ENCODE measurements around the gene PEX5. TPM values are rescaled to one million over a fixed set of nuclear protein-coding genes. Genes with fewer than 3 reads are reported as not detected.
"Not testable (repeated sequence)": the region's sequence is repeated elsewhere in the genome, so short reads cannot be mapped to it uniquely, and the experiment has no call there.

PEX5 gene
- total and polyA plus RNA-seq, 8 donors, result 14.9 to 37.7 (median 28.8) TPM

DNA sequence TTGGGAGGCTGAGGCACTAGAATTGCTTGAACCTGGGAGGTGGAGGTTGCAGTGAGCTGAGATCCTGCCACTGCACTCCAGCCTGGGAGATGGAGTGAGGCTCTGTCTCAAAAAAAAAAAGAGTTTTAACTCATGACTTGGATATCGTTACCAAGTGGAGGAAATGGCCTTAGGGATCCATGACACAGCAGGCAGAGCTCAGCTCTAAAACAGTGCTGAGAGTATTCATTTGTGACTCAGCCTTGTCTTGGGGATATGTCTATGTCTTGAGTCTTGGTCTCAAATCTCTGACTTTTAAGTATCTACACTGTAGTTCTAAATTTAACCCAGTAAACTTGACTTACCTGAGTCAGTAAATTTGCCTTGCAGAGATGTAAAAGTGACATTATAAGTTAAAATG lies 8.8 kb upstream of the PEX5 start:
- WGBS, 2 donors, result 75 to 92% methylated on average over 1 of the region's 1 CpG

DNA sequence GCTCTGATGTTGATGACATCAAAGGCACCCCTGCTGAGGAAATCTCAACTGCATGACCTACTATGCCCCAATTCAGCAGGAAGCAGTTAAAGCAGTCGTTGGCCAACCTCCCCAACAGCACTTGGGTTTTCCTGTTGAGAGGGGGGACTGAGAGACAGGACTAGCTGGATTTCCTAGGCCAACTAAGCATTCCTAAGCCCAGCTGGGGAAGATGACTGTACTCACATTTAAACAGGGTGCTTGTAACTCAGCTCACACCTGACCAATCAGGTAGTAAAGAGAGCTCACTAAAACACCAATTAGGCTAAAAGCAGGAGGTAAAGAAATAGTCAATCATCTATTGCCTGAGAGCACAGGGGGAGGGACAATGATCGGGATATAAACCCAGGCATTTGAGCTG lies 3.4 kb upstream of the PEX5 start:
- H3K9me3 ChIP-seq; DNase-seq; H3K36me3 ChIP-seq; H3K27me3 ChIP-seq; H3K27ac ChIP-seq; intact Hi-C loops (cut with DNase I); ATAC-seq; H3K4me3 ChIP-seq; H3K4me1 ChIP-seq; FAIRE-seq: not testable (repeated sequence)
- WGBS, 2 donors, result 67 to 75% methylated on average over 2 of the region's 2 CpGs

More for the DNA sequence above, 8.8 kb upstream of the PEX5 start:
- intact Hi-C loops (cut with DNase I), result no loop called here
- Histone ChIP-seq H3K27me3 (no peaks in the 10 kb centered on the region), H3K4me3 (no peak overlapping the region), H3K9me3 (no peaks in the 10 kb centered on the region), H3K4me1 (no peaks in the 10 kb centered on the region), H3K36me3 (no peaks in the 10 kb centered on the region), H3K27ac (no peak overlapping the region)
- ATAC-seq, result no peak
- no peak for DNase-seq
- no peak for FAIRE-seq
- TF ChIP-seq, protein P1, sequence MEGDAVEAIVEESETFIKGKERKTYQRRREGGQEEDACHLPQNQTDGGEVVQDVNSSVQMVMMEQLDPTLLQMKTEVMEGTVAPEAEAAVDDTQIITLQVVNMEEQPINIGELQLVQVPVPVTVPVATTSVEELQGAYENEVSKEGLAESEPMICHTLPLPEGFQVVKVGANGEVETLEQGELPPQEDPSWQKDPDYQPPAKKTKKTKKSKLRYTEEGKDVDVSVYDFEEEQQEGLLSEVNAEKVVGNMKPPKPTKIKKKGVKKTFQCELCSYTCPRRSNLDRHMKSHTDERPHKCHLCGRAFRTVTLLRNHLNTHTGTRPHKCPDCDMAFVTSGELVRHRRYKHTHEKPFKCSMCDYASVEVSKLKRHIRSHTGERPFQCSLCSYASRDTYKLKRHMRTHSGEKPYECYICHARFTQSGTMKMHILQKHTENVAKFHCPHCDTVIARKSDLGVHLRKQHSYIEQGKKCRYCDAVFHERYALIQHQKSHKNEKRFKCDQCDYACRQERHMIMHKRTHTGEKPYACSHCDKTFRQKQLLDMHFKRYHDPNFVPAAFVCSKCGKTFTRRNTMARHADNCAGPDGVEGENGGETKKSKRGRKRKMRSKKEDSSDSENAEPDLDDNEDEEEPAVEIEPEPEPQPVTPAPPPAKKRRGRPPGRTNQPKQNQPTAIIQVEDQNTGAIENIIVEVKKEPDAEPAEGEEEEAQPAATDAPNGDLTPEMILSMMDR (IDR thresholded peaks at IDR 0.05), result no peak

DNA sequence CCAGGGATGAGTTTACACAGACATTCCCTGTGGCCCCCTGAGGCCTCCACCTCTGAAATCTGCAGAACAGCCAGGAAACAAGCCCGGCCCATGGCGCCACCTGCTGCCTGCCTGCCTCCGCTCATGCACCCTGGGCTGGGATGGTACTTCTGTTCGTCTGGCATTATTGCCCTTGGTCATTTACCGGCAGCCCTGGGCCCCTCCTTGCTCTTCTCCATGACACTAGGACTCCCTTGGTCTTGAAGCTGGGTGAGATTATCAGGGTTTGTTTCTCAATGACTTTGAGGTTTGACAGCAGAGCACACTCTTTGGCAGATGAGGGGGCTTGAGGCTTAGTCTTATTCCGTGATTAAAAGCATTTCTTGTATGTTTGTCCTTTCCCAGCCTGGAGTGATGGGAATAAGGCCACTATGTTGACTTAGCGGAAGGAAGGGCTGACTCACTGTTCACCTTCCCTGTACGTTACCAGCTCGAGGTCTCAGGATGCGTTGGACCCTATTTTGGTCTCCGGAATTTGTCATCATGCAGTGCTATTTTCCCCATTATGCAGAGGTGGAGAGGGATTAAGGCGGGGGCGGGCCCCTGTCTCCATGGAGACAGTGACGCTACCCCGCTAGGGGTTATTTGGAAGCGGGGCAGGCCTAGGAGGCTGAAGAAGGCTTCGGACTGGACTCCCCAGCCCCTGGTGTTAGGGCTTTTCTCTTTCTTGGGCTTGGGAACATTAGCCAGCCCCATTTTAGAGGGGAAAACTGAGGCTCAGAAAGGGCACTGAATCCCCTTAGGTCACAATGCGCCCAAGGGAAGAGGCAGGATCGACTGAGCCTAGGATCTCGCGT lies 706 bp upstream of the PEX5 start:
- intact Hi-C loops (cut with DNase I), result no loop called here
- DNase-seq, result peak; percentile 44 to 80 (median 59)
- H3K4me3 ChIP-seq, result peak overlapping the region; percentile 60 to 92 (median 76)
- H3K36me3 ChIP-seq, result peaks cover 0 to 4% (median 0%) of the 10 kb centered on the region in 3 donors
- no peaks in the 10 kb centered on the region for H3K9me3 ChIP-seq
- H3K4me1 ChIP-seq, result peaks cover 0 to 10% (median 6%) of the 10 kb centered on the region in 3 donors
- no peaks in the 10 kb centered on the region for H3K27me3 ChIP-seq
- peak; percentile 41 to 75 (median 64) for ATAC-seq
- no peak for FAIRE-seq
- H3K27ac ChIP-seq, result peak overlapping the region; percentile 75 to 89 (median 77)
- WGBS, 2 donors, result 1 to 2% methylated on average over 21 of the region's 21 CpGs
- TF ChIP-seq, protein P1 (IDR thresholded peaks at IDR 0.05), result peak in 3 of 4 donors; percentile 17 to 25 (median 18)

DNA sequence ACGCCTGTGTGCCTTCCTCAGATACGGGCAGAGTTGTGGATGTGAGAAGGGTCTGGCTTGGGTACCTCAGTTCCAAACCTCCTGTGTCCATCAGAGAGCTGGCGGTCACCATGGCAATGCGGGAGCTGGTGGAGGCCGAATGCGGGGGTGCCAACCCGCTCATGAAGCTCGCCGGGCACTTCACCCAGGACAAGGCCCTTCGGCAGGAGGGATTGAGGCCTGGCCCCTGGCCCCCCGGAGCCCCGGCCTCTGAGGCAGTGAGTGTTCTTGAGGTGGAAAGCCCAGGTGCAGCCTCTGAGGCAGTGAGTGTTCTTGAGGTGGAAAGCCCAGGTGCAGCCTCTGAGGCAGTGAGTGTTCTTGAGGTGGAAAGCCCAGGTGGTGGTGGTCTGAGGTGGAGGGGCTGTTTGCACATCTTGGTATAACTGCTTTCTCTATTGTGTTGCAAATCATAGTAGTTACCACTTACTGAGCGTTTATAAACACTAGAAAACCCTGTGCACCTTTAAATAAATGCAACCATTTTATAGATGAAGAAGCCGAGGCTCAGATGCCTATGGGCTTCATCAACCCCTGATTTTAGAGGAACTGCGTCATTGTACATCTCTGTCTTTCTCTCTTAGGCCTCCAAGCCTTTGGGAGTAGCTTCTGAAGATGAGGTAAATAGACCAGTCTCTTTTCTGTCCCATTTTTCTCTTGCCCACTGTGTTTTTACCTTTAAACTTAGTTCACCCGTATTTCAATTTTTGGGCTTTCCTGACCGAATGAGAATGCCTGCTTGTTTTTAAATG lies 976 bp downstream of the PEX5 start:
- ATAC-seq, result peak; percentile 1 to 14 (median 8)

DNA sequence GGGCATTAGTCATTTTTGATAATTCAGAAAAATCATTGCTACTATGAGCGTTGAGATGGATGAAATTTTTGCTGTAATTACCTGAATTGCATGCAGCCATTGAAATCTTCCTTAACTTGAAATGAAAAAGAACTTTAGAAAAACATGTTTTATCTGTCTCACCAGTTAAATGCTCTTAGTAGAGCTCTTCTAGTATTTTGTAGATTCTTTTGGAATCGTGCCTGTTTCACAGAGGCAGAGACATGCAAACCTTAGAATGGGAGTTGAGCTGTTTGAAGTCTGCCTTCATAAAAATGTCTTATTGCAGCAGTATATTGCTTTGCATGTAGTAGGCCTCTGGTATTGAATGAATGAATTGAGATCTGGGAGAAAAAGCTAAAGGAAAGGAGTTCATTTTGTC lies 4.2 kb downstream of the PEX5 start:
- no peak for ATAC-seq
- H3K4me1 ChIP-seq, result peaks cover 0 to 7% (median under 1%) of the 10 kb centered on the region in 3 donors
- no peak overlapping the region for H3K27ac ChIP-seq
- no peaks in the 10 kb centered on the region for H3K9me3 ChIP-seq
- TF ChIP-seq, protein P1 (IDR thresholded peaks at IDR 0.05), result no peak
- WGBS, 2 donors, result 65 to 83% methylated on average over 2 of the region's 2 CpGs
- intact Hi-C loops (cut with DNase I), result no loop called here
- H3K36me3 ChIP-seq, result peaks cover 0 to 4% (median 0%) of the 10 kb centered on the region in 3 donors
- DNase-seq, result no peak
- H3K27me3 ChIP-seq, result no peaks in the 10 kb centered on the region
- FAIRE-seq, result no peak
- H3K4me3 ChIP-seq, result no peak overlapping the region

More for the DNA sequence above, 976 bp downstream of the PEX5 start:
- intact Hi-C loops (cut with DNase I), result no loop called here
- Histone ChIP-seq H3K4me1 (peaks cover 0 to 10% (median 6%) of the 10 kb centered on the region in 3 donors), H3K27me3 (no peaks in the 10 kb centered on the region), H3K4me3 (peak overlapping the region; percentile 60 to 92 (median 76)), H3K36me3 (peaks cover 0 to 4% (median 0%) of the 10 kb centered on the region in 3 donors), H3K27ac (peak overlapping the region; percentile 75 to 89 (median 77)), H3K9me3 (no peaks in the 10 kb centered on the region)
- DNase-seq (peak in 4 of 6 donors; percentile 15 to 78 (median 51)), FAIRE-seq (no peak)
- 23 to 28% methylated on average over 17 of the region's 17 CpGs for WGBS, 2 donors
- TF ChIP-seq, protein P1 (IDR thresholded peaks at IDR 0.05), result no peak
